H1 (cell line): ENCODE measurements around the gene ARL6IP4. TPM values are rescaled to one million over a fixed set of nuclear protein-coding genes. Genes with fewer than 3 reads are reported as not detected.

ENCODE experiments used
- CHD2 ChIP-seq: IDR thresholded peaks from 2 replicates; pipeline ENCODE4 v1.6.1; 2012; ENCODE audit warnings: low read length, improper control_type of control experiment
- CTCF ChIP-seq, 3 experiments: IDR thresholded peaks; 1 replicate in 2 of 3; 2 replicates in 1 of 3; pipeline versions ENCODE4 v1.5.1 to v1.6.1; 2011; ENCODE audit warnings: low read length in 3 of 3, mild to moderate bottlenecking in 3 of 3, inconsistent platforms in 2 of 3, low read depth in 1 of 3, moderate library complexity in 1 of 3; ENCODE audit not compliant: insufficient read depth in 1 of 3; ENCODE audit errors: control extremely low read depth in 1 of 3
- EP300 ChIP-seq, 2 experiments: IDR thresholded peaks; 1 replicate in 1 of 2; 2 replicates in 1 of 2; pipeline ENCODE4 v1.6.1; 2011 to 2012; ENCODE audit warnings: low read depth in 2 of 2, low read length in 2 of 2, mild to moderate bottlenecking in 2 of 2, borderline replicate concordance in 1 of 2, inconsistent platforms in 1 of 2, moderate library complexity in 1 of 2
- JUN ChIP-seq: IDR thresholded peaks from 2 replicates; pipeline ENCODE4 v1.6.1; 2011; ENCODE audit warnings: low read depth, mild to moderate bottlenecking, improper control_type of control experiment, low read length
- NANOG ChIP-seq: IDR thresholded peaks from 2 replicates; pipeline ENCODE4 v1.6.1; 2011; ENCODE audit warnings: low read length, low read depth, mild to moderate bottlenecking, inconsistent platforms; ENCODE audit not compliant: insufficient read depth, poor library complexity, severe bottlenecking
- NRF1 ChIP-seq: IDR thresholded peaks from 2 replicates; pipeline ENCODE4 v1.6.1; 2011; ENCODE audit warnings: mild to moderate bottlenecking, low read depth, low read length, improper control_type of control experiment
- RBBP5 ChIP-seq: IDR thresholded peaks from 2 replicates; pipeline ENCODE4 v1.7.1; 2012; ENCODE audit warnings: low read depth, mild to moderate bottlenecking, inconsistent platforms, low read length, moderate library complexity, borderline replicate concordance
- SRF ChIP-seq: IDR thresholded peaks from 2 replicates; pipeline ENCODE4 v1.6.1; 2011; ENCODE audit warnings: mild to moderate bottlenecking, low read depth, low read length, moderate library complexity
- polyA plus RNA-seq, 7 experiments: library from polyadenylated mRNA; depleted of rRNA in 3 of 7; stranded (reverse) in 5 of 7; unstranded in 2 of 7; fragments of >200 nt in 5 of 7; fragments of 200-250 nt in 2 of 7; gene quantifications; 1 replicate in 5 of 7; 2 replicates in 1 of 7; 4 replicates in 1 of 7; pipeline versions ENCODE4 v1.2.1 to v1.2.3, GENCODE V29; 2011 to 2013; ENCODE audit warnings: missing spikeins in 2 of 7, mixed read lengths in 2 of 7
- total RNA-seq: library from RNA; stranded (reverse); fragmentation: NEBNext Ultra II Directional; extraction: Animal tissue kit (Norgen Biotek cat#: 25700); gene quantifications from 2 replicates; pipeline ENCODE4 v1.2.1, GENCODE V29; 2021
- TF ChIP-seq, protein P1 (sequence below): fragments of 300-600 bp; sonication (generic); IDR thresholded peaks from 2 replicates; pipeline ENCODE4 v1.7.1; 2012; ENCODE audit warnings: low read length, moderate library complexity, mild to moderate bottlenecking, inconsistent platforms; ENCODE audit not compliant: insufficient replicate concordance

The ARL6IP4 gene
- total and polyA plus RNA-seq, 2 of the 8 experiments (the other 6 are each of a cell fraction or from before 2014, with no cell fraction given), result 76.4 to 109 TPM

- TF ChIP-seq, protein P1, sequence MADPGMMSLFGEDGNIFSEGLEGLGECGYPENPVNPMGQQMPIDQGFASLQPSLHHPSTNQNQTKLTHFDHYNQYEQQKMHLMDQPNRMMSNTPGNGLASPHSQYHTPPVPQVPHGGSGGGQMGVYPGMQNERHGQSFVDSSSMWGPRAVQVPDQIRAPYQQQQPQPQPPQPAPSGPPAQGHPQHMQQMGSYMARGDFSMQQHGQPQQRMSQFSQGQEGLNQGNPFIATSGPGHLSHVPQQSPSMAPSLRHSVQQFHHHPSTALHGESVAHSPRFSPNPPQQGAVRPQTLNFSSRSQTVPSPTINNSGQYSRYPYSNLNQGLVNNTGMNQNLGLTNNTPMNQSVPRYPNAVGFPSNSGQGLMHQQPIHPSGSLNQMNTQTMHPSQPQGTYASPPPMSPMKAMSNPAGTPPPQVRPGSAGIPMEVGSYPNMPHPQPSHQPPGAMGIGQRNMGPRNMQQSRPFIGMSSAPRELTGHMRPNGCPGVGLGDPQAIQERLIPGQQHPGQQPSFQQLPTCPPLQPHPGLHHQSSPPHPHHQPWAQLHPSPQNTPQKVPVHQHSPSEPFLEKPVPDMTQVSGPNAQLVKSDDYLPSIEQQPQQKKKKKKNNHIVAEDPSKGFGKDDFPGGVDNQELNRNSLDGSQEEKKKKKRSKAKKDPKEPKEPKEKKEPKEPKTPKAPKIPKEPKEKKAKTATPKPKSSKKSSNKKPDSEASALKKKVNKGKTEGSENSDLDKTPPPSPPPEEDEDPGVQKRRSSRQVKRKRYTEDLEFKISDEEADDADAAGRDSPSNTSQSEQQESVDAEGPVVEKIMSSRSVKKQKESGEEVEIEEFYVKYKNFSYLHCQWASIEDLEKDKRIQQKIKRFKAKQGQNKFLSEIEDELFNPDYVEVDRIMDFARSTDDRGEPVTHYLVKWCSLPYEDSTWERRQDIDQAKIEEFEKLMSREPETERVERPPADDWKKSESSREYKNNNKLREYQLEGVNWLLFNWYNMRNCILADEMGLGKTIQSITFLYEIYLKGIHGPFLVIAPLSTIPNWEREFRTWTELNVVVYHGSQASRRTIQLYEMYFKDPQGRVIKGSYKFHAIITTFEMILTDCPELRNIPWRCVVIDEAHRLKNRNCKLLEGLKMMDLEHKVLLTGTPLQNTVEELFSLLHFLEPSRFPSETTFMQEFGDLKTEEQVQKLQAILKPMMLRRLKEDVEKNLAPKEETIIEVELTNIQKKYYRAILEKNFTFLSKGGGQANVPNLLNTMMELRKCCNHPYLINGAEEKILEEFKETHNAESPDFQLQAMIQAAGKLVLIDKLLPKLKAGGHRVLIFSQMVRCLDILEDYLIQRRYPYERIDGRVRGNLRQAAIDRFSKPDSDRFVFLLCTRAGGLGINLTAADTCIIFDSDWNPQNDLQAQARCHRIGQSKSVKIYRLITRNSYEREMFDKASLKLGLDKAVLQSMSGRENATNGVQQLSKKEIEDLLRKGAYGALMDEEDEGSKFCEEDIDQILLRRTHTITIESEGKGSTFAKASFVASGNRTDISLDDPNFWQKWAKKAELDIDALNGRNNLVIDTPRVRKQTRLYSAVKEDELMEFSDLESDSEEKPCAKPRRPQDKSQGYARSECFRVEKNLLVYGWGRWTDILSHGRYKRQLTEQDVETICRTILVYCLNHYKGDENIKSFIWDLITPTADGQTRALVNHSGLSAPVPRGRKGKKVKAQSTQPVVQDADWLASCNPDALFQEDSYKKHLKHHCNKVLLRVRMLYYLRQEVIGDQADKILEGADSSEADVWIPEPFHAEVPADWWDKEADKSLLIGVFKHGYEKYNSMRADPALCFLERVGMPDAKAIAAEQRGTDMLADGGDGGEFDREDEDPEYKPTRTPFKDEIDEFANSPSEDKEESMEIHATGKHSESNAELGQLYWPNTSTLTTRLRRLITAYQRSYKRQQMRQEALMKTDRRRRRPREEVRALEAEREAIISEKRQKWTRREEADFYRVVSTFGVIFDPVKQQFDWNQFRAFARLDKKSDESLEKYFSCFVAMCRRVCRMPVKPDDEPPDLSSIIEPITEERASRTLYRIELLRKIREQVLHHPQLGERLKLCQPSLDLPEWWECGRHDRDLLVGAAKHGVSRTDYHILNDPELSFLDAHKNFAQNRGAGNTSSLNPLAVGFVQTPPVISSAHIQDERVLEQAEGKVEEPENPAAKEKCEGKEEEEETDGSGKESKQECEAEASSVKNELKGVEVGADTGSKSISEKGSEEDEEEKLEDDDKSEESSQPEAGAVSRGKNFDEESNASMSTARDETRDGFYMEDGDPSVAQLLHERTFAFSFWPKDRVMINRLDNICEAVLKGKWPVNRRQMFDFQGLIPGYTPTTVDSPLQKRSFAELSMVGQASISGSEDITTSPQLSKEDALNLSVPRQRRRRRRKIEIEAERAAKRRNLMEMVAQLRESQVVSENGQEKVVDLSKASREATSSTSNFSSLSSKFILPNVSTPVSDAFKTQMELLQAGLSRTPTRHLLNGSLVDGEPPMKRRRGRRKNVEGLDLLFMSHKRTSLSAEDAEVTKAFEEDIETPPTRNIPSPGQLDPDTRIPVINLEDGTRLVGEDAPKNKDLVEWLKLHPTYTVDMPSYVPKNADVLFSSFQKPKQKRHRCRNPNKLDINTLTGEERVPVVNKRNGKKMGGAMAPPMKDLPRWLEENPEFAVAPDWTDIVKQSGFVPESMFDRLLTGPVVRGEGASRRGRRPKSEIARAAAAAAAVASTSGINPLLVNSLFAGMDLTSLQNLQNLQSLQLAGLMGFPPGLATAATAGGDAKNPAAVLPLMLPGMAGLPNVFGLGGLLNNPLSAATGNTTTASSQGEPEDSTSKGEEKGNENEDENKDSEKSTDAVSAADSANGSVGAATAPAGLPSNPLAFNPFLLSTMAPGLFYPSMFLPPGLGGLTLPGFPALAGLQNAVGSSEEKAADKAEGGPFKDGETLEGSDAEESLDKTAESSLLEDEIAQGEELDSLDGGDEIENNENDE, result no peak
- no peak for TF ChIP-seq EP300 (IDR thresholded peaks at IDR 0.05; ENCODE audit: borderline replicate concordance in 1 of 2, low read depth in 2 of 2, low read length in 2 of 2)
- TF ChIP-seq NANOG, result no peak
- no peak for TF ChIP-seq NRF1
- no peak for TF ChIP-seq SRF
- TF ChIP-seq CTCF (IDR thresholded peaks at IDR 0.05; ENCODE audit: control extremely low read depth in 1 of 3, insufficient read depth in 1 of 3, low read depth in 1 of 3, low read length in 3 of 3), result no peak
- no peak for TF ChIP-seq CHD2
- TF ChIP-seq RBBP5, result no peak
- TF ChIP-seq JUN, result no peak
Measured at GRCh38 chr12:122998316-122998715, 17.8 kb downstream of the ARL6IP4 start (continued).
